Stimulated activated CD4-positive, alpha-beta T cell treated with anti-CD3 and anti-CD28 coated beads, Interleukin-12 subunit alpha, Interleukin-12 subunit beta, amount 100 ng/mL, for 4 hours (primary cell): ENCODE data around the gene FAH.
"Not testable (repeated sequence)": the region's sequence is repeated elsewhere in the genome, so short reads cannot be mapped to it uniquely, and the experiment has no call there.

Source experiments
- DNase-seq: peaks from one replicate; pipeline ENCODE4 v3.0.0-alpha.2; 2020

The FAH gene

DNA sequence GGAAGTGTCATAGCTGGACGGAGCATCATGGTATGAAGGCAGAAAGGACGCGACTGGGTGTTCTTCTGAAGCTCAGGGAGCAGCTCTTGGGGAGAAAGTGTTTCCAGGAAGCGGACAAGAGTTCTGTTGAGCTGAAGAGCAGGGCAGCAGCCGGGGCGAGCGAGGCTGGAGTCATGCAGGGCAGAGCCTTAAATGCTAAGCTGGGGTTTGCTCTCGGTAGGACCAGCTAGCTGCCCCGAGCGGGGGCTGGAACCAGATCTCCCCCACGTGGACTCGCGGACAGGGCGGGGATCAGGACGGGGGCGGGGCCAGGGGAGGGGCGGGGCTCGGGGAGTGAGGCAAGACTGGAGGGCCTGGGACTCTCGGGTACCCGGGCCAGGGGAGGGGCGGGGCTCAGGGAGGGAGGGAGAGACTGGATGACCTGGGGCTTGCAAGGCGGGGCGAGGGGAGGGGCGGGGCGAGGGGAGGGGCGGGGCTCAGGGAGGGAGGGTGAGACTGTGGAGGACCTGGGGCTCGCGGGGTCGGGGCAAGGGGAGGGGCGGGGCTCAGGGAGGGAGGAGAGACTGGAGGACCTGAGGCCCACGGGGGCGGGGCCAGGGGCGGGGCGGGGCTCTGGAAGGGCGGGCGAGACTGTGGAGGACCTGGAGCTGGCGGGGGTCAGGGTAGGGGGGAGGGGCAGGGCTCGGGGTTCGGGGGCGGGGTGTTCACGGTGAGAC lies 461 bp upstream of the FAH start:
- DNase-seq: peak; percentile 90

DNA sequence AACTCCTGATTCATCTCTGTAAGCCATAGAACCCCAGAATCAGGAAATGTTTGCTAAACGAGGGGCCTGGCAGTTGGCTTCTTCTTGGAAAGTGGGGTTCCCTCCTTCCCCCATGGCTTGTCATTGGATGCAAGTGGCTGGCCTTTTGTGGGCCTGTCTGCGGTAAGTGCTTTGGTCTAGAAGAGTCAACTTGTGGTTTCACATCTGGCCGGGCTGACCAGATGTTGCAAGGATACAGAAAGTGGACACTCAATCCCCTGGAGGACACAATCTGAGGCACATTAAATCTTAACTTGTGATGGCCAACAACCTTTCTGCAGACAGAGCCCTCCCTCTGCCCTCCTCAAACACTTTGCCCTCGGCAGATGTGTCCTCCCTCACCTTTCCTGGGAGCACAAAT lies 1.1 kb downstream of the FAH start:
- DNase-seq: no peak

DNA sequence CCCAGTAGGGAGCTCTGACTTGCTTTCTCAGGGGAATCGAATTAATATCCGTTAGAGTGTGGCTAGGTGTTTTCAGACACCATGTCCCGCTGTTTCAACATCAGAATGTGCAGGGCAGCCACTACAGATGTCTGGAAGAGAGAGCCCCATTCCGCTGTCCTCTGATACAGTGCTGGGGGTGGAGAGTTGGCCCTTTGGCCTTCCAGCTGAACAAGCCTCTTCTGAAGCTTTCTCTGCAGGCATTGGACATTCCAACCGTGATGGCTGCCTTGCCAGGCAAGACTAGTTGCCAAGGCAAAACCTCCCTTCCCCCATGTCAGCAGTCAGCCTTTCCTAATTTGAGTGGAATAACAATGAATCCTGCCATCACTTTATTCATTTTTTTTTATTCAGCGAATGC lies 1.5 kb downstream of the FAH start:
- no peak for DNase-seq

DNA sequence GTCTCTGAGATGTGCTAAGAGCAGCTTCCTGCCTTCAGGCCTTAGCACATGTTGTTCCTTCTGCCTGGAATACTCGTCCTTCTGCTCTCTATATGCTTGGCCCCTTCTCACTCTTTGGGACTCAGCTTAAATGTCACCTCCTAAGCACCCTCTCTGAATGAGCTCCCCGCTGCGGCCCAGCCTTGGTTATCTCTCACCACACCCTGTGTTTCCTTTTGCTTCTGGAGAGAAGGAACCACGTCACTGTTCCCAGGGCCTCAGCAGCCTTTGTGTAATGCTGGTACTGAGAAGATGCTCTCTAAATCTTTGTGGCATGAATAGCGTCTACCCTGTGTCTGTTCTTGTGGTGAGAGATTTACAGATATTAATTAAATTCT lies 2.2 kb downstream of the FAH start:
- no peak for DNase-seq

DNA sequence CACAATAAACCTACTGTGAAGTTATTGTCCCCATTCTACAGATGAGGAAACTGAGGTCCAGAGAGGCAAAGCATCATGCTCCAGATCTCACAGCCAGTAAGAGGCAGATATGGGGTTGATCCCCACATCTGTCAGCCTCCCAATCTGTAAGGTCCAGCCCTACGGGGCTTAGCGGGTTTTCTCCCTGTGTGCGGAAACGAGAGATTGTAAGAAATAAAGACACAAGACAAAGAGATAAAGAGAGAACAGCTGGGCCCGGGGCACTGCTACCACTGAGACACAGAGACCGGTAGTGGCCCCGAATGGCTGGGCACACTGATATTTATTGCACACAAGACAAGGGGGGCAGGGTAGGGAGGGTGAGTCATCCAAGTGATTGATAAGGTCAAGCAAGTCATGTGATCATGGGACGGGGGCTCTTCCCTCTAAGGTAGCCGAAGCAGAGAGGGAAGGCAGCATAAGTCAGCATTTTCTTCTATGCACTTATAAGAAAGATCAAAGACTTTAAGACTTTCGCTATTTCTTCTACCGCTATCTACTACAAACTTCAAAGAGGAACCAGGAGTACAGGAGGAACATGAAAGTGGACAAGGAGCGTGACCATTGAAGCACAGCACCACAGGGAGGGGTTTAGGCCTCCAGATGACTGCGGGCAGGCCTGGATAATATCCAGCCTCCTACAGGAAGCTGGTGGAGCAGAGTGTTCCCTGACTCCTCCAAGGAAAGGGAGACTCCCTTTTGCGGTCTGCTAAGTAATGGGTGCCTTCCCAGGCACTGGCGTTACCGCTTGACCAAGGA lies 2.8 kb downstream of the FAH start:
- DNase-seq: not testable (repeated sequence)

DNA sequence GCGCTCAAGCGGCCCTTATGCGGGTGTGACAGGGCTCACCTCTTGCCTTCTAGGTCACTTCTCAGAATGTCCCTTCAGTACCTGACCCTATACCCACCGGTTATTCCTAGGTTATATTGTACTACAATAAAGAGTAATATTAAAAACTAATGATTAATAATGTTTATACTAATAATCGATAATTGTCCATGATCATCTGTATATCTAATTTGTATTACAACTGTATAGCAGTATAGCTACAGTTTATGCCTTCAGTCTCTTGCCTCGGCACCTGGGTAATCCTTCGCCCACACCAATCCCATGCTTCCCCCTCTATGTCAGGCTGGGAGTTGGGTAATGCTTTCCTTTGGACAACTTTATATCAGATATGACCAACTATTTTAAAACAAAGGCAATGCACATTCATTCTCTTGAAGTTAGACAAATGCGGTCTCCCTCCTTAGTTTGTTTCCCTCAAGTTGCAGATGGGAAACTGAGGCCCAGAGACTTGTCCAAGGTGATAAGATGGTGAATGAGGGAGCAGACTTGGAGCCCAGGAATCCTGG lies 3.4 kb downstream of the FAH start:
- DNase-seq: no peak

DNA sequence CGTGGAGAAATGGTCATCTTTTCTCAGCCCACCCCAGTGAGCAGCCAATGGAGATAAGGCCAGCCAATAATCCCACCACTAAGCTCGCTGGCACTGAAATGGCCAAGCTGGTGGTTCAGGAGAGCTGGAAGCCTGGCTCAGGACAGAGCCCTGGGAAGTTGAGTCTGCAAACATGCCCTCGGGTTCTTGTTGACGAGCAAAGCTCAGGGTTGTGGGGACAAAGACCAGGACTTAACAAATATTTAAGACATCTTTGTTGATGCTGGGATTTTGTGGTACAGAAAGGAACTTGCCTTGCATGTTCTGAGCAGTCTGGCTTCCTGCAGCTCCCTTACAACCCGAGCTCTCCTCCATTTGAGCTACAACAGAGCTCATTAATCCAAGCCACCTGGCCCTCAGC lies 4.4 kb downstream of the FAH start:
- no peak for DNase-seq

DNA sequence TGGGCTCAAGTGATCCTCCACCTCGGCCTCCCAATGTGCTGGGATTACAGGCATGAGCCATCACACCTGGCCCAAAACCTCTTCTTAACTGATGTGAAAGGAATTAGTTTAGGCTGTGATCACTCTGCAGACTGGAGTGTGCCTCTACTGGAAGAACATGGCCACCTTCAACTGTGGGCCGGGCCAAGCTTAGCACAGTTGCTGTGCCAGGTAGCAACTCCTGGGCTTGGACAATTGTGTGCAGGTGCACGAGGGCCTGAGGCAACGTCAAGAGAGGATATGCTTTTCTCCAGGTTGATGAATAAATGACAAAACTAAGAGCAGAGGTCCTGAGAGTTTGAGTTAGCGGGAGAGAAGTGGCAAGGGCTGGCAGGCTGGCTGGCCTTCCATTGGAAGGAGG lies 6.5 kb downstream of the FAH start:
- DNase-seq: no peak

DNA sequence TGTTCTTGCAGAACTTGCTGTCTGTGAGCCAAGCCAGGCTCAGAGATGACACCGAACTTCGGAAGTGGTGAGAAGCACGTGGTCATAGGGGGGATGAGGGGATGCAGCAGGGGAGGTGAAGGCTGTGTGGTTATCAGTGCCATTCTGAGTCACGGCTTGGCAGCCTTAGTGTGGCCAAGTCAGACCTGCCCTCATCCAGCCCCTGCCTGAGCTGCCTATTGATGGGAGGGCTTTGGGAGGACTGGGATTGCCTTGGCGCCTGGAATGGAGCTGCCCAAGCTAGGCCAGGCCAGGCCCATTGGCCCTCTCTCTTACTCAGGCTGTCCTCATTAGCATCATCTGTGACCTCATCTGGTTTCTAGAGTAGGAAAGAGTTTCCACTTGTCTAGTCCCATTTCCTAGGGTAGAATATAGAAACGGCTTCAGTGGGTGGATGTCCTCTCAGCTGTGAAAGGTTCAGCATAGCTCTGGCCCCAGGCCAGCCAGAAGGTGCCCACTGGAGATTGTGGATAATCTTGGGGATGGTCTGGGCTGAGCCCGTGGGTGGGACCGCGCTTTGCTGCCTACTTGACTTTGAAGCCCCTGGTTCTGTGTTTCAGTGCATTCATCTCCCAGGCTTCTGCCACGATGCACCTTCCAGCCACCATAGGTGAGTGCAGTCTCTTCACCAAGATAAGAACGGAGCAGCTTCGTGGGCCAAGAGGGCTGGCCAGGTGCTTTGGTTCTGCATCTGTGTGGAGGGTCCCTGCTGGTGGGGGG lies 7.2 kb downstream of the FAH start:
- no peak for DNase-seq

DNA sequence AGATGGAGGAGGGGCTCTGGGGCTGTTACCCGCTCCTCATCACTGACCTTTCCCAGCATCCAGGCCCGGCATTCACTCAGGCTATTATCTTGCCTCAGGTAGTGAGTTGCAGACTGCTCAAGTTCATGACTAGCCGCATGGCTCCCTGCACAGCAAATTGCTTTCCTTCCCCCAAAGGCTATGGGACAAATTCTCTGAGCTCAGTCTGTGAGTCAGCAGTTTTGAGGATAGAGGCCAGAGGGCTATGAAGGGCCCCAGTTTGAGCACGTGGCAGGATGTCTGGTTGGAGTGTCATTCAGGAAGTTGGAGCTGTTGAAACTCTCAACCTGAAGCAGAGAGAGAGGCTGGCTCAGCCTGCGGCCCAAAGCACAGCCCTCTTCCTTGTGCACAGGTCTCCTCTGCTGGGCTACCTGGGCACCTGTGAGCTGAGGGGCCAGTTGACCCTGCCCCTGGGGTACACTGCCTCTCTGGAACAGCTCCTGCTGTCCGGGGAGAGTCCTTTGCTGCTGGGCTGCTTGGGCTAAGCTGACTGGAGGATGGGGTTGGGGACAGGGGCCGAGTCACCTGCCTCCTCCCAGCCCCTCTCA lies 7.9 kb downstream of the FAH start:
- DNase-seq: no peak

DNA sequence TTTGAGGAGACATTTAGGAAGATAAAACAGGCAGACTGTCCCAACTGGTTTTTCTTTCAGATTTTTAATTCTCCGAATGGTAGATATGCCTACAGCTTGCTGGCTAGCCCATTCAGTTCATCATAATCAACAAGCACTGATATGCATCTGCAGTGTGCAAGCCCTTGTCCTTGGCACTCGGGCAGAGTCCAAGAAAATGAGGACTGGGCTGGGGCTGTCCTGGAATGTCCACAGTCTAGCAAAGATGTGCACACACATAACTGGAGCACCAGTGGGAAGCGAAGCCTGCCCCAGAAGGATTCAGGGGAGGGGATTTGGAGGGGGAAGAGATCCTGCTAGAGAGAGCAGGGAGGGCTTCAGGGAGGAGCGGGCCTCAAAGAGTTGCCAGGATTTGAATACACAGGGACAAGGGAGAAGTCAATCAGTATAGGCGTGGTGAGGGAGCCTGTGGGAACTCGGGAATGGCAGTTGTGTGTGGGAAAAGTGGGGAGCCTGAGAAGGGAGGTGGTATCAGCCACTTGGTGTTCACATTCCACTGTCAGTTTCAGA lies 8.7 kb downstream of the FAH start:
- no peak for DNase-seq

DNA sequence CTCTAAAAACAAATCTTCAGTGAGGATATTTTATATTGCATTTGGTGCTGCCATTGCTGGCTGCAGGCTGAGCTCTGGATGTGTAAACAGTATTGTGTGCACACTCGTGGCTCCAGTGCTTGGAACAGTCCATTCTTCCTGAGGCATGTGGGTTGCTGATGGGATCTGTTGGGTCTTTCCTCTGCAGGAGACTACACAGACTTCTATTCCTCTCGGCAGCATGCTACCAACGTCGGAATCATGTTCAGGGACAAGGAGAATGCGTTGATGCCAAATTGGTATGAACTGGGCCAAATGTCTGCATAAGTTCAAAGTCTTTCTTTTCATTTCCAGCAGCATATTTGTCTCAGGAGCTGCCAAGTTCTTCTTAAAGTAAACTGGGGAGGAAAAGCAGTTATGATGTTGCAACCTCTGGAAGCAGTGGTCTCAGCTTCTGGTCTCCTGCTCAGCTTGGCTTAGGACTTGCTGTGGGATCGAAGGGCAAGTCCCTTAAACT lies 9.3 kb downstream of the FAH start:
- no peak for DNase-seq

DNA sequence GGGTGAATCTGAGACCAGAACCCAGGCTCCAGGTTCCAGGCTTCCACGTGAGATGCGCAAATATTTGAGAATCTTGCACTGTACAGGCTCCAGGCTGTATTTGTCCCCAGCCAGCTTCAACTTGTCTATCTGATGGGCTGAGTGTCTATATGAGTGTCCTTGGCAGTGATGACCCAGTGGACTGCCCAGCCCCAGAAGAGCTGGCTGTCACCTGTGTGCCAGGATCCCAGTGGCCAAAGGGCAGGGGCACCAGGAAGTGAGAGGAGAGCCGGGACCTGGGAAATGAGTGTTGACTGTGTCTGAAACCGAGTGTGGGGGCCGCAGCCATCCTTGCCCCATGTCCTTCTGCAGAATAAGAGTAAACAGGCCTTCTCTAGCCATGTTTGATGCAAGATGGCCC lies 10.4 kb downstream of the FAH start:
- no peak for DNase-seq

DNA sequence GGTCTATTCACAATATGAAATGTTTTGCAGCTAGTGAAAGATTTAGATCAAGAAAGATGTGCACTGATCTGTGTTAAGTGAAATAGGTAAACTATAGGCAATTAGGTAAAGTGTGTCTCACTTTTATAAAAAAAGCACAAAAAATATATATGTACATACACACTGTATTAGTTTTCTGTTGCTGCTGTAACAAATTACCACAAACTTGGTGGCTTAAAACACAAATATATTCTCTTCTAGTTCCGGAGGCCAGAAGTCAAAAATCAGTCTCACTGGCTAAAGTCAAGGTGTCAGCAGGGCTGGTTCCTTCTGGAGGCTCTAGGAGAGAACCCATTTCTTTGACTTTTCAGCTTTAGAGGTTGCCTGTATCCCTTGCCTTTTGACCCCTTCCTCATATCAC lies 11.1 kb downstream of the FAH start:
- no peak for DNase-seq

DNA sequence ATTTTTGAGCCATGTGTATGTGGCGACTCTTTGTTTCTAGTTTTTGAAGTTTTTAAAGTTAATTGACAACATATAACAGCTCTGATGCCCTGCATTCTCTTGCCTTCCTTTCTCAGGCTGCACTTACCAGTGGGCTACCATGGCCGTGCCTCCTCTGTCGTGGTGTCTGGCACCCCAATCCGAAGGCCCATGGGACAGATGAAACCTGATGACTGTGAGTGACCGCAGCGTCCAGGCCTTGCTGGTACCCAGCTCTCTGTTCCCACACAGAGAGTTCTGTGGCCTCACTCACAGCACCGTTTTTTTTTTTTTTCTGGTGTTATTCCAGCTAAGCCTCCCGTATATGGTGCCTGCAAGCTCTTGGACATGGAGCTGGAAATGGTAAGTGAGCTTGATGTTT lies 15.1 kb downstream of the FAH start:
- DNase-seq: no peak

DNA sequence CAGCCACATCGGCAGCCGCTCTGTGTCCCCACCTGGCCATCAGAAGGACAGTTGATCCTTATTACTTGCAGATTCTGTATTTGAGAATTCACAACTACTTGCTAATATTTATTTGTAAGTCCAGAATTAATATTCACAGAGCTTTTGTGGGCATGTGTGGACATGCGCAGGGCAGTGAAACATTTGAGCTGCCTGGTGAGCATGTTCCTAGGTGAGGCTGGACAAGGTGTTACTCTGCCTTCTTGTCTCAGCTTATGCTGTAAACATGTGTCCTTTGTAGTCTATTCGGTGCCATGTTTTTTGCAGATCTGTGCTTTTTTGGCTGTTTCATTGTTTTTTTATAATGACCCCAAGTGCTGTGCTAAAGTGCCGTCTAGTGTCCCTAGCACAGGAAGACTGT lies 15.6 kb downstream of the FAH start:
- no peak for DNase-seq

DNA sequence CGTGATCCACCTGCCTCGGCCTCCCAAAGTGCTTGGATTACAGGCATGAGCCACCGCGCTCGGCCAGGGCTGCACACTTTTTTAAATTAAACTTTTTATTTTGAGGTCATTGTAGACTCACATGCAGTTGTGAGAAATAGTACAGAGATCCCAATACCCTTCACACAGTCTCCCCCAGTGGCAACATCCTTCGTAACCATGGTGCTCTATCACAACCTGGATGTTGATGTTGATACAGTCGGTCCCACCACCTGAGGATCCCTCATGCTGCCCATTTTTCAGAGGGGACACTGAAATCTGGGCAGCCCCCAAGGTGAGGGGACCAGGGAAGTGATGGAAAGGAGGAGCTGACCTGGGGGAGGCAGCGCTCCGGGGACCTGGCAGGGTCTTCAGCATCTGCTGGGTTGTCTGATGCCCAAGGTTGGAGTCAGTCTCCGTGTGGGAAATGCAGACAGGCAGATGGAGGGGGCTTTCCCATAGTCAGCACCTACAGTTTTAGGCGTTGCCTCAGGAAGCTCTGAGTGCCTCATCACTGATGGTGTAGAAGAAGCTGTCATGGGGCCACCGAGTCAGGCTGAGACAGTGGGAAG lies 17.1 kb downstream of the FAH start:
- DNase-seq: no peak

DNA sequence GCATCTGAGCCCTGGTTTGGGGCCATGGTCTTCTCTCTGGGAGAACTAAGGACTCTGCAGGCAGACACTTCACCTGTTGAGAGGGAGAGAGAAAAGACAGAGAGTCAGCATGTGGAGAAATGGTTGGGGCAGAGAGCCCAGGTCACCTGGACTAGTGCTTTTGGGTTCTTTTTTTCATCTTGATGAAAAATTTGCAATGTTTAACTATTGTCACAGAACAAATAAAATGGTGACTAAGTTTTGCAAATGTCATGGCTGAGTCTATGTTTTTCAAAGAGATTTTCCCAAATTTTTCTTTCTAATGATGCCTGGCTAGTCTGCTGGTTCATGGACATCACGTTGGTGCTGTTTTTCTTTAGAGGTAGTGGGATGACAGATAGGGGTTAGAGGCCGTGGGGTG lies 17.8 kb downstream of the FAH start:
- no peak for DNase-seq

DNA sequence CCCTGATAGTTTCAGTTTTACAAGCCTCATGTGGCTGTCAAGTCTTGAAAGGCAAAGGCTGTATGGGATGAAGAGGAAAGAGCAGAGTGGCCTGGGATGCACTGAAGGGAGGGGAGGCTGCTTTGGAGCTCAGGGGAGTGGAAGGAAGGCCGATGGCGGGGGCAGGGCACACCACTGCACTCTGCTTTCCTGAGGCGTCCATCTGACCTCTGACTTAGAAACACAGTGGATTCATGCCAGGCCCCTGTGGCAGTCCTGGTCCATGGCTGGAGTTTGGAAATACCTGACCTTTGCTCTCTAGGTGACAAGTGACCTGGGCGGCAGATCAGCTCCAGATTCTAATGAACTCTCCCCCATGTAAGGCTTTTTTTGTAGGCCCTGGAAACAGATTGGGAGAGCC lies 19.0 kb downstream of the FAH start:
- no peak for DNase-seq

DNA sequence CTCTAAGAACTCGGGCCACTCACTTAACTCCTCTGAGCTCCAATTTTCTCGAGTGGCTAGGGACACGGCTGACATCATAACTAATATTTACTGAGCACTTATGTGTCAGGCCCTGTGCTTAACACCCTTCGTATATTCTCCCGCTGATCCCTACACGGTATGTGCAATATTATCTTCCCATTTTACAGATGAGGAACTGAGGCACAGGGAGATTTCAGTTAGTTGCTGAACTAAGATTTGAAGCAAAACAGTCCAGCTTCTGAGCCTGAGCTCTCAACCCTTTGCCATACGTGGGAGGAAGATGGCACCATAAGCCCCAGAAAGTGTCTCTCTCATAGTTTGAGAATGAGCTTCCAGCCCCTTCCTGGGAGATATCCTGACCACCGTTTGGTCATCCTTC lies 19.6 kb downstream of the FAH start:
- no peak for DNase-seq

DNA sequence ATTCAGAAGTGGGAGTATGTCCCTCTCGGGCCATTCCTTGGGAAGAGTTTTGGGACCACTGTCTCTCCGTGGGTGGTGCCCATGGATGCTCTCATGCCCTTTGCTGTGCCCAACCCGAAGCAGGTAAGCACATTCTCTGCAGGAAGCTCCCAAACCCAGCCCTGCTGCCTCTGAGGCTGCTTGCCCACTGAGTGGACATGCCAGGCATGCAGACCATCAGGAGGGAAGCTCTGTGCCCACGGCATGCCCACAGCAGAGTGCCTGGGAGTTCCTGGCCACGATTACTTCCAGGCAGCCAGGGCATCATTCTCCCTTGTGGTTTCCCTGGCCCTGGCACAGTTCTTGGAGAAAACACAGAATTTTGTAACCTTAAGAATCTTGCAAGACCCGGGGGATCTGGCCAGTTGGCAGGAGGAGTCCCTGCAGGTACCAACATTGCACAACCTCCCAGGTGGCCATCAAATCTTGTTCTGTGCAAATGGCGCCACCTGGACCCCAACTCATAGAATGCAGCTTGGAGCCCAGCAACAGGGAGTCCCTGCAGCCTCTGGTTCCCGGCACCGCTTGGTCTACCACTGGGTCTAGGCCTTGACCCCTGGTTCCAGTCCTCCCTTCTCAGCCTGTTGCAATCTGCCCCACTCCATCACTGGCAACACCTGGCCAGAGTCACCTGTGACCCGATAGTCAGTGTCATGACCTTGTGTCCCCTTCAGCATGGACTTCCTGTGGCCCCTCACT lies 20.4 kb downstream of the FAH start:
- peak; percentile 66 for DNase-seq
